Esophagus mucosa (tissue), 1 donor: Measurements from ENCODE around the gene CDC42SE2. TPM values are rescaled to one million over a fixed set of nuclear protein-coding genes. Genes with fewer than 3 reads are reported as not detected.
"Not testable (repeated sequence)": the region's sequence is repeated elsewhere in the genome, so short reads cannot be mapped to it uniquely, and the experiment has no call there.

Experiments
- ATAC-seq: fragments of 200-7000 bp; cut with Tn5 transposase; one replicate; pipeline ENCODE4 v1.9.1; 2020
- total RNA-seq: library from RNA; stranded (reverse); gene quantifications from one replicate; pipeline ENCODE4 v1.2.4, GENCODE V29; 2023
- donor health status: DM: yes; HTN: yes; CAD: no.

Gene CDC42SE2
- total RNA-seq, 1 donor from 2014 or later, result 15.2 TPM

DNA sequence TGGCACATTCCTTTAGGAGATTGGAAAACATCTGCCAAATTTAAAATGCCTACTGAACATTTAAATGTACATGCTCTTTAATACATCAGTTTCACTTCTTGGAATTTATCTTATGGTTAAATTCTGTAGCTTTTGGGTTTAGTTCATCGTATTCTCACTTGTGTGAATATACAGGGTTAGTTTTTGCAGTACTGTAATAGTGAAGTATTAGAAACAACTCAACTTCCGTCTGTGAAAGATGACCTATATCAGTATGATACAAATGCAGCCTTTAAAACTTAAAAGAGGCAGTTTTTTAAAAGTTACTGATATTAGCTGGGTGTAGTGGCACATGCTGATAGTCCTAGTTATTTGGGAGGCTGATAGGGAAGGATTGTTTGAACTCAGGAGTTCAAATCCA lies 57.2 kb downstream of the CDC42SE2 start:
- ATAC-seq, result no peak

DNA sequence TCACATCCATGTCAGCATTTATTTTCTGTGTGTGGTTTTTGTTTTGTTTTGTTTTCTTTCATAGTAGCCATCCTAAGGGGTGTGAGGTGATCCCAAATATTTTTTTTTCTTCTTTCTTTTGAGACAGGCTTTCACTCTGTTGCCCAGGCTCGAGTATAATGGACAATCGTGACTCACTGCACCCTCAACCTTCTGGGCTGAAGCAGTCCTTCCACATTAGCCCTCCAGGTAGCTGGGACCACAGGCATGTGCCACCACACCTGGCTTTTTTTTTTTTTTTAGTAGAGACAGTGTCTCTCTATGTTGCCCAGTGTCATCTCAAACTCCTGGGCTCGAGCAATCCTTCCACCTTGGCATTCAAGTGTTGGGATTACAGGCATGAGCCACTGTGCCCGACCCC lies 59.1 kb downstream of the CDC42SE2 start:
- no peak for ATAC-seq

DNA sequence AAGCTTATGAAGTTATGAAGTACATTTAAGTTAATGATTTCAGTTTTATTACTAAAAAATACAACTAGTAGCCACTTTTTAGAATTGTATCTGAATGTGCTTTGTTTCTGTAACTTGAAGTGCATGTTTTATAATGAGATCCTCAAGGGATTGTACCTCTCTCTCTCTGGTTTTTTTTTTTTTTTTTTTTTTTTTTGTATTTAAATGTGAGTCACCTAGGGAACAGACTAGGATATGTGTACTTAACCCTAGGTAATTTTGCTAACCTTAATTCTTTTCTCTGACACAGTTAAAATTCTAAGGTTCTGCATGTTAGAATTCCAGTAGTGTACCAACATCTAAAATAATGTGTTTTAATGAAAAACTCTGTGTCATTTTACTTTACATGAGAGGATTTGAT lies 59.5 kb downstream of the CDC42SE2 start:
- ATAC-seq, result no peak

DNA sequence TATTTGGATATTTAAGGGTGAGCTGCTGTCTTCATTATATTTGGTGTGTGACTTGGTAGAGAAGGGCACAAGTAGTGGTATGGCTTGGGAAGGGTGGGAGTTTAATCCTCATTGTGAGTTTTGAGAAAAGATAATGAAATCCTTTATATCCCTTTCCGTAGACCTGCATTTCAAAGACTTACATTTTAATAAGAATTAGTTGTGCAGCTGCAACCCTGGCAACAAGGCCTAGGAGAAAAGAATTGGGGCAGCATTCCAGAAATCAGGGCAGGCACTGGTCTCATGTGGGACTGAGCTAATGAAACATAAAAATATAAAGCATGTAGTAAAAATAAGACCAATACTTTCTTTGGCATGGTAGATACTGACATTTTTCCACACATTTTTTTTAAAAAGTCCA lies 60.5 kb downstream of the CDC42SE2 start:
- no peak for ATAC-seq

DNA sequence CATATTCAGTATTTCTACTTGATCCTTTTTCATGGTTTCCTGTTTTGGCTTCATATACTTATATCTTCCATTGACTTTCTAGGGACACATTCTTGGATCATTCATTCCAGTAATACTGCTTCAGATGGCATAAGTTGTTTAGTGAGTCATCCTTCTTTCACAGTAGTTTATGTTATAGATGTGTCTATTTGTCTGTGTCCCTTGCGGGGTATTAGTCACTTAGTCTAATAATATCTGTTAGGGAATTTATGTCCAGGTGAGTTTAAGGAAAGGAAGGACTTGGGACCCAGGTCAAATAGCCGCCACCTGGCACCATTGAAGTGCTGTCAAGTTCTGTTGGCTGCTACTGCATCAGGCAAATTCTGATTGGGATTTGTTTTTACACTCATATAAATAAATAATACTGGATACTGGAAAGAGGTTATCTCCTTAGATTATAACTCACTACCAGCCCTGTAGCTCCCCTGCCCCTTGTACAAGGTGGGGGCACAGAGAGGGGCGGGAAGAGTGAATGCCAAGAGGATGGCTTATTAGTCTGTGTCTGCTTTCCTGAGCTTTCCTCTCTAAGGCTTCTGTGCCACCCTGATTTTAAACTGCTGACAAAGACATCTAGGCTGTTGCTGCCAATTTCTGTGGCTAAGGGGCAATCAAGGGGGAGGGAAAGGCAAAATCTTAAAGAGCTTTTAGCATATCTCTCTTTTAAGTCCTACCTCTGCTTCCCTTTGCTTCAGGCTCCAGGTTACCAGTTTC lies 64.9 kb downstream of the CDC42SE2 start:
- peak; percentile 91 for ATAC-seq

DNA sequence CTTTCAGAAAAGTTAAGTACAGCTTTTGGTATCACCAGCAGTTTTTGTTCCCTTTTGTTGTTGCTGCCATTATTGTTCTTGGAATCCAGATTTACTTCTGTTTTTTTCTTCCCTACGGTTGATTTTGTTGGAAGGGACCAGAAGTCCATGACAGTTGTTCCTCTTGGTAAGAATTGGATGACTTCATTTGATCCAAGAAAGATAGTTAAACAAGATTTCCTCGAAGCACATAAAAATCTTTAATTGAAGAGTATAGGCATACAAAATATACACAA lies 65.4 kb downstream of the CDC42SE2 start:
- no peak for ATAC-seq

DNA sequence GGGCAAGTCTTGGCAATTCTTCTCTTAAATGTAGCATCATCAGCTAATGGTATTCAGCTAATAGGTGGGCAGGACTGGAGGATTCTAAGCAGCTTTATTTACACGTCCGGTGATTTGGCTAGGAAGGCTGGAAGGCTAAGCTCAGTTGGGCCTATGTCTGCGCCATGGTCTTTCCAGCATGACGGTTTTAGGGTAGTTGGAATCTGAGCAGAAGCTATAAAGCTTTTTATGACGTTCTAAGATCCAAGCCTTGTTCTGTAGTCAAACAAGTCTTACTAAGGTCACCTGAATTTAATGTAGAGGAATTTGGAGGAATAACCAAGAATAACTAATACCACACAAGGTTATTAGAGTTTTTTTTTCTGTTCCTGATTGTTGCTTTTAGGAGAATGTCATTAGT lies 66.2 kb downstream of the CDC42SE2 start:
- ATAC-seq, result no peak

DNA sequence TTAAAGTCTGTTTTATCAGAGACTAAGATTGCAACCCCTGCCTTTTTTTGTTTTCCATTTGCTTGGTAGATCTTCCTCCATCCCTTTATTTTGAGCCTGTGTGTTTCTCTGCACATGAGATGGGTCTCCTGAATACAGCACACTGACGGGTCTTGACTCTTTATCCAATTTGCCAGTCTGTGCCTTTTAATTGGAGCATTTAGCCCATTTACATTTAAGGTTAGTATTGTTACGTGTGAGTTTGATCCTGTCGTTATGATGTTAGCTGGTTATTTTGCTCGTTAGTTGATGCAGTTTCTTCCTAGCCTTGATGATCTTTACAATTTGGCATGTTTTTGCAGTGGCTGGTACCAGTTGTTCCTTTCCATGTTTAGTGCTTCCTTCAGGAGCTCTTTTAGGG lies 71.9 kb downstream of the CDC42SE2 start:
- ATAC-seq, result not testable (repeated sequence)

DNA sequence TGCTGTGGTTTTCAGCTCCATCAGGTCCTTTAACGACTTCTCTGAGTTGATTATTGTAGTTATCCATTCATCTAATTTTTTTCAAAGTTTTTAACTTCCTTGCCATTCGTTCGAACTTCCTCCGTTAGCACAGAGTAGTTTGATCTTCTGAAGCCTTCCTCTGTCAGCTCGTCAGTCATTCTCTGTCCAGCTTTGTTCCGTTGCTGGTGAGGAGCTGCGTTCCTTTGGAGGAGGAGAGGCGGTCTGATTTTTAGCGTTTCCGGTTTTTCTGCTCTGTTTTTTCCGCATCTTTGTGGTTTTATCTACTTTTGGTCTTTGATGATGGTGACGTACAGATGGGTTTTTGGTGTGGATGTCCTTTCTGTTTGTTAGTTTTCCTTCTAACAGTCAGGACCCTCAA lies 72.9 kb downstream of the CDC42SE2 start:
- not testable (repeated sequence) for ATAC-seq

DNA sequence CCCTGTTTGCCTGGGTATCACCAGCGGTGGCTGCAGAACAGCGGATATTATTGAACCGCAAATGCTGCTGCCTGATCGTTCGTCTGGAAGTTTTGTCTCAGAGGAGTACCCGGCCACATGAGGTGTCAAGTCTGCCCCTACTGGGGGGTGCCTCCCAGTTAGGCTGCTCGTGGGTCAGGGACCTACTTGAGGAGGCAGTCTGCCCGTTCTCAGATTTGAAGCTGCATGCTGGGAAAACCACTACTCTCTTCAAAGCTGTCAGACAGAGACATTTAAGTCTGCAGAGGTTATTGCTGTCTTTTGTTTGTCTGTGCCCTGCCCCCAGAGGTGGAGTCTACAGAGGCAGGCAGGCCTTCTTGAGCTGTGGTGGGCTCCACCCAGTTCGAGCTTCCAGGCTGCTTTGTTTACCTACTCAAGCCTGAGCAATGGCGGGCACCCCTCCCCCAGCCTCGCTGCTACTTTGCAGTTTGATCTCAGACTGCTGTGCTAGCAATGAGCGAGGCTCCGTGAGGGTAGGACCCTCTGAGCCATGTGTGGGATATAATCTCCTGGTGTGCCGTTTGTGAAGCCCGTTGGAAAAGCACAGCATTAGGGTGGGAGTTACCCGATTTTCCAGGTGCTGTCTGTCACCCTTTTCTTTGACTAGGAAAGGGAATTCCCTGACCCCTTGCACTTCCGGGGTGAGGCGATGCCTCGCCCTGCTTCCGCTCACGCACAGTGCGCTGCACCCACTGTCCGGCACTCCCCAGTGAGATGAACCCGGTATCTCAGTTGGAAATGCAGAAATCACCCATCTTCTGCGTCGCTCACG lies 73.6 kb downstream of the CDC42SE2 start:
- ATAC-seq, result not testable (repeated sequence)

DNA sequence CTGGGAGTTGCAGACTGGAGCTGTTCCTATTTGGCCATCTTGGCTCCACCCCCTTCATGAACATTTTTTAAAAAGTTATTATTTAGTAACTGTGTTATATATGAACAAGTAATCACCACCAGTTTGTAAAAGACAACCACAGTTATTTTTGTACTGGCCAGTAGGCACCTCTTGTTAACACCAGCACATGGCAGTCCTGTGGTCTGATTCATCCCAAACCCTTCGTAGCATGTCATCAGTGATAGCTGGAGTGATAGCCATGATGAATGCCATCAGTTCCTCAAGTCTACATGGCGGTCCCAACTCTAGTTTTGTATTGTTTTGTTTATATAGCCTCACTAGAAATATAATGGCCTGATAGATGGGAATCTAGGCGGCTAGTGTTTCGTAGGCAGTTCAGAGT lies 74.2 kb downstream of the CDC42SE2 start:
- no peak for ATAC-seq

DNA sequence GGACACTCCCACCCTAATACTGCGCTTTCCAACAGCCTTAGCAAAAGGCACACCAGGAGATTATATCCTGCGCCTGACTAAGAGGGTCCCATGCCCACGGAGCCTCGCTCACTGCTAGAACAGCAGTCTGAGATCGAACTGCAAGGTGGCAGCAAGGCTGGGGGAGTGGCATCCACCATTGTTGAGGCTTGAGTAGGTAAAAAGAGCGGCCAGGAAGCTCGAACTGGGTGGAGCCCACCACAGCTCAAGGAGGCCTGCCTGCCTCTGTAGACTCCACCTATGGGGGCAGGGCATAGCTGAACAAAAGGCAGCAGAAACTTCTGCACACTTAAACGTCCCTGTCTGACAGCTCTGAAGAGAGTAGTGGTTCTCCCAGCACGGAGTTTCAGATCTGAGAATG lies 80.4 kb downstream of the CDC42SE2 start:
- not testable (repeated sequence) for ATAC-seq

DNA sequence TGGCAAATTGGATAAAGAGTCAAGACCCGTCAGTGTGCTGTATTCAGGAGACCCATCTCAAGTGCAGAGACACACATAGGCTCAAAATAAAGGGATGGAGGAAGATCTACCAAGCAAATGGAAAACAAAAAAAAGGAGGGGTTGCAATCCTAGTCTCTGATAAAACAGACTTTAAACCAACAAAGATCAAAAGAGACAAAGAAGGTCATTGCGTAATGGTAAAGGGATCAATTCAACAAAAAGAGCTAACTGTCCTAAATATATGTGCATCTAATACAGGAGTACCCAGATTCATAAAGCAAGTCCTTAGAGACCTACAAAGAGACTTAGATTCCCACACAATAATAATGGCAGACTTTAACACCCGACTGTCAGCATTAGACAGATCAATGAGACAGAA lies 82.4 kb downstream of the CDC42SE2 start:
- not testable (repeated sequence) for ATAC-seq

DNA sequence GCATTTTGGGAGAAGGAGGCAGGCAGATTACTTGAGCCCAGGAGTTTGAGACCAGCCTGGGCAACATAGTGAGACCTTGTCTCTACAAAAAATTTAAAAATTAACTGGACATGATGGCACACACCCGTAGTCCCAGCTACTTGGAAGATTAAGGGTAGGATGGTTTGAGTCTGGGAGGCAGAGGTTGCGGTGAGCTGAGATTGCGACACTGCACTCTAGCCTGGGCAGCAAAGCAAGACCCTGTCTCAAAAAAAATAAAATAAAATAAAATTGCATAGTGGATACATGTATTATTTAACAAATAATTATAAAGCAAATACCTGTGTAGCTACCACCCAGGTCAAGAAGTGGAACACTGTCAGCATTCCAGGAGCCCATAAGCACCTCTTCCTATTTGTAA lies 90.1 kb downstream of the CDC42SE2 start:
- no peak for ATAC-seq

DNA sequence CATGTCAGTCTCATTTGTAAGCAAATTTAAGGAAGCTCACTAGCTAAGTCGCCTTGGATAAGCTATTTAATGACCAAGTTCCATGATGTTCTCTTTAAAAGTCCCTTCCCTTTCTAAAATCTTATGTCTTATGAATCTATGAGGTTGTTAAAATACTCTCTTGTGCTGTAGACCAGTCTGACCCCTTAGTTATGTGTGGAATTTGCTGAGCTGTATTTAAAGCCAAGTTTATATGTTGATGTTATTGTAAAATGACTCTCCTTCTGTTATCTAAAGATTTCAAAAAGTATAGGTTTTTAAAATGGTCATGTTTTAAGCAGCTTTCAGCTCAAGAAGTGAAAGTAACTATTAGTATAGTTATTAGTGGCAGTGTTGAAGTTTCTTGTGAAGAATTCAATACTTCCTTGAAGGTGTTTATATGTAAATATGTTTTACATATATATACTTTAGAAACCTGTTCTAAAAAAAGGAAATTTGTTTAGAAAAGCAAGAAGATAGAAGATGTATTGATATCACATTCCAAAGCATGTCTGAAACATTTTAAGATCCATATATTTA lies 92.2 kb downstream of the CDC42SE2 start:
- no peak for ATAC-seq

DNA sequence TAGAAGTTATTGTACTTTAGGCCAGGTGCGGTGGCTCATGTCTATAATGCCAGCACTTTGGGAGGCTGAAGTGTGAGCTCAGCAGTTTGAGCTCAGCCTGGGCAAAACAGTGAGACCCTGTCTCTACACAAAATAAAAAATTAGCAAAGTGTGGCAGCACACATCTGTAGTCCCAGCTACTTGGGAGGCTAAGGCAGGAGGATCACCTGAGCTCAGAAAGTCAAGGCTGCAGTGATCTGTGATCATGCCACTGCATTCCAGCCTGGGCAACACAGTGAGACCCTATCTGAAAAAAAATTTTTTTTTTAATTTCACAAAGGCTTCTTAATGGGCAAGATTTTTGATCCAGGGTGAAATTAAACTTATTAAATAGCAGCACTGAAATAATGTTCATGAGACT lies 92.8 kb downstream of the CDC42SE2 start:
- no peak for ATAC-seq

DNA sequence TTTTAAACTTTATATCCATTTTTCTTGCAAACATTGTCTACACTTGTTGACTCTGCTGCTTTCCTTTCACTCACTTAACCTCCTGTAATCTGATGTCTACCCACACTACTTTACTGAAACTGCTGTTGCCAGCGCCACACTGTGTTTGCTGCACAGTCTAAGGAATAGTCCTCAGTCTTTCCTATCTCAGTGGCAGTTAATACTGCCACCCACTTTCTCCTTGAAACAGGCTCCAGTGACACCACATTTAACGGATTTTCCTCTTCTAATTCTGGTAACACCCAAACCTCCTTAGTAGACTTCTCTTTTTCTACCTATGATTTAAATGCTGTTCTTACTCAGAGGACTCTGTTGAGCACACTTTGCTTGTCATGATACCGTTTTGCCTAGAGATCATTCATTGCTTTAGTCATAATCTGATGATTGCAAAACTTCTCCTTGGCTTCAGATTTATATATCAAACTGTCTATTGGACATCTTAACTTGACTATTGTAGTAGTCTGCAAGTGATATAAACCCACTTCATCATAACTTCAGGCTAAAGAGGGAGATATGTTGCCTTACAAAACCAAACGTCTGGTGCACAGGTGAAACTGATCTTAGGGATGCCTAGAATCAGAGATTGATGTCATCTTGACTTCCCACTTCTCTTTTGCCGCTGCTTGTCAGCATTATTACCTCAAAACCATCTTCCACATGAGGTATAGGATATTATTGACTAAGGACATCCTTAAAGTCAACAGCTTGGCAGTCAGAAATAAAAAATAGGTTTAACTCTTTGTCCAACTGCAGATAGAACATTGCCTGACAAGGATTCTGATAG lies 94.1 kb downstream of the CDC42SE2 start:
- ATAC-seq, result no peak

DNA sequence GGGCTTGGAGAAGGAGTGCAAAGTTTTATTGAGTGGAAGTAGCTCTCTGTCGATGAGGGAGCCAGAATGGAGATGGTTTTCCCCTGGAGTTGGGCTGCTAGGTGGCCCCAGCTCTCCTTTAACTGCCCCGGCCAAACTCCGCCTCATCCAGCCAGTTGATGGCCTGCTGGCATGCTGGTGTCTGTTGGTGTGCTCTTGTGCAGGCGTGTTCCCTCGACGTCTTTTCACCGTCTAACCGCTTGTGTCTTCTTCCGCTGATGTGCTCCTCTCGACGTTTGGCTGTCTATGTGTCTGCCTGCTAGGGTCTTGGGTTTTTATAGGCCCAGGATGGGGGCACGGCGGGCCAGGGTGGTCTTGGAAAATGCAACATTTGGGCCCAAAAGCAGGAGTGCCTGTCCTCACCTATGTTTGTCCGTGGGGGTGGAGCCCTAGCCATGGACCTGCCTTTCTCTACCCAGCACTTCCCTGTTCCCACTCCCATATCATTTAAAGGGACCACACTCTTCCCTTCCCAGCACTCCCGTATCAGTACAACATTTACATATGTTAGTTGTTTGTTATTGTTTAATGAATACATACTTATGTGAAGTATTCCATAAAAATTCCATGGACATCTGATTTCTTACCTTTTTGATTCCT lies 97.9 kb downstream of the CDC42SE2 start:
- no peak for ATAC-seq

DNA sequence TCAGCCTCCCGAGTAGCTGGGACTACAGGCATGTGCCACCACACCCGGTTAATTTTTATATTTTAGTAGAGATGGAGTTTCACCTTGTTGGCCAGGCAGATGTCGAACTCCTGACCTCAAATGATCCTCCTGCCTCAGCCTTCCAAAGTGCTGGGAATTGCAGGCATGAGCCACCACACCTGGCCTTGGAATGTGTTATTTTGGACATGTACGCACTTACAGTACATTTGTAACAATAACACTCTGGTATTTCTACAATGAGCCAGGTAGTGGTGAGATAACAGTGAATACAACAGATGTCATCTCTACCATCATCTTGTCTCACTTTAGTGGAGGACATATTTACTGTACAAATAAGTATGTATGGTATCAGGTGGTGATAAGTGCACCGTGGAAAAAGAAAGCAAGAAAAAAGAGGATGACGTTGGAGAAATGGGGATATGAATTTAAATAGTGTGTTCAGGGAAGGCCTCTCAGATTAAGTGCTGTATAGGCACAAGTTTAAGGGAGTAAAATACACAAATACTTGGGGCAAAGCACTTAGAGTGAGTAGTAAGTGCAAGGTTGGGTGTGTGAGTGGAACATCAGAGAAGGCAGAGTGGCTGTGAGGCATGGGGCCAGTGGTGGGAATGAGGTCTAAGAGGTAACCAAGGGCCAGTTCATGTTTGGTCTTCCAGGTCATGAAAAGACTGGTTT lies 100.1 kb downstream of the CDC42SE2 start:
- ATAC-seq, result no peak

DNA sequence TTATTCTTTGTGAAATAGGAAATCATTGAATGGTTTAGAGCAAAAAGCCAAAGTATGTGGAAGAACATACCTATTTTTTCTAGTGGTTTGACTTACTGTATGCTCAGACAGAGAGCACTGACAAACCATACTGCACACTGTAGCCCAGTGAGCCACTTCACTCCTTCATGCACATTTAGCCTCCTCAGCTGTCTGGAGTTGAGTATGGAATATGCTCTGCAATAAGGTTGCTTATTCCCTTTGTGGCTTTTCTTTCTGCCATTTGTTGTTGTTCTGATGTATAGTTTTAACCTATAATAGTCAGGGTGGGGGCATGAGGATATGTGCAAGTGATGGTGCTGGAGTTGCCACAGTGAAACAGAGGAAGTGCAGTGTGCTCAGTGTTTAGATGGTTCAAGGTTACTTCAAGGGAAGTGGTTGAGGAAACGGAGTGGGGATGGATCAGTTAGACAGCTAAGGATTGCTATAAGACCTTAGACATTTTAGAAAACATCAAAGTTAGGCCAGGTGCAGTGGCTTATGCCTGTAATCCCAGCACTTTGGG lies 100.7 kb downstream of the CDC42SE2 start:
- no peak for ATAC-seq

DNA sequence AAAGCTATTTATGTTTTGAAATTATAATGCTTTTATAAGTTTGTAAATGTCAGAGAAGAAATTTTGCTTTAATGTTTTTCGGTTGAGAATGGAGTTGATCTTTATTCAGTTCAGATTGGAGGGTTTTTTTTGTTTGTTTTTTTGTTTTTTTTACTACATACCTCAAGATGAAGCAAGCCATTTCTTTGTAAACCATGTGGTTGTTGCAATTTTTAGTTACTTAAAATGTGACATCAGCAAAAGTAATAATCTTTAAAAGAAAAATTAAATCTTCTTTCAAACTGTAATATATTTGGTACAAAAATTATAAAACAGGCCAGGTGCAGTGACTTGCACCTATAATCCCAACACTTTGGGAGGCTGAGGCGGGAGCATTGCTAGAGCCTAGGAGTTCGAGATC lies 102.6 kb downstream of the CDC42SE2 start:
- ATAC-seq, result no peak
